Measurements from ENCODE around the gene CSK.

- TF ChIP-seq, protein P1, sequence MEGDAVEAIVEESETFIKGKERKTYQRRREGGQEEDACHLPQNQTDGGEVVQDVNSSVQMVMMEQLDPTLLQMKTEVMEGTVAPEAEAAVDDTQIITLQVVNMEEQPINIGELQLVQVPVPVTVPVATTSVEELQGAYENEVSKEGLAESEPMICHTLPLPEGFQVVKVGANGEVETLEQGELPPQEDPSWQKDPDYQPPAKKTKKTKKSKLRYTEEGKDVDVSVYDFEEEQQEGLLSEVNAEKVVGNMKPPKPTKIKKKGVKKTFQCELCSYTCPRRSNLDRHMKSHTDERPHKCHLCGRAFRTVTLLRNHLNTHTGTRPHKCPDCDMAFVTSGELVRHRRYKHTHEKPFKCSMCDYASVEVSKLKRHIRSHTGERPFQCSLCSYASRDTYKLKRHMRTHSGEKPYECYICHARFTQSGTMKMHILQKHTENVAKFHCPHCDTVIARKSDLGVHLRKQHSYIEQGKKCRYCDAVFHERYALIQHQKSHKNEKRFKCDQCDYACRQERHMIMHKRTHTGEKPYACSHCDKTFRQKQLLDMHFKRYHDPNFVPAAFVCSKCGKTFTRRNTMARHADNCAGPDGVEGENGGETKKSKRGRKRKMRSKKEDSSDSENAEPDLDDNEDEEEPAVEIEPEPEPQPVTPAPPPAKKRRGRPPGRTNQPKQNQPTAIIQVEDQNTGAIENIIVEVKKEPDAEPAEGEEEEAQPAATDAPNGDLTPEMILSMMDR (IDR thresholded peaks at IDR 0.05), result no peak
- TF ChIP-seq POLR2A (IDR thresholded peaks at IDR 0.05), result no peak
These were observed 40.4 kb downstream of the CSK start for GRCh38 chr15:74822233-74822632.
